ENCODE measurements around the gene MTRFR. TPM values are rescaled to one million over a fixed set of nuclear protein-coding genes. Genes with fewer than 3 reads are reported as not detected.
A peak's percentile ranks its signal among the peaks of the same experiment; 100 is the strongest.

Gene MTRFR
- total RNA-seq, 1 experiment from 2014 or later = 14.8 TPM

DNA sequence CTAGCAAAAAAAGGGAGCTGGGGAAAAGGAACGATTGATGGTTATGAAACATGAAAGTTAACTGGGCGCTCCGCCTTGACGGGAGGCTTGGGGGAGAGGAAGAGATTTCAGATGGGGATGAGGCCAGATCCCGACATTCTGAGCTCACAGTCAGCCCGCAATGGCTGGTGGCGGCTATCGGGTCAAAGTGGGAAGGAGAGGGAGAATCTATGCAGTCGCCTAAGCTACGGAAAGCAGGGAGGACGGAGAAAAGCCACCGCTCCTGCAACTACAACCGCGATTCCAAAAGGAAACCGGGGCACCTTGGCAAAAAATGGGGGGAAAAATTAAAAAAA lies 797 bp upstream of the MTRFR start:
- Histone ChIP-seq H3K27ac (ENCODE audit: insufficient read length, low read depth, low read length) (peak overlapping the region; percentile 49), H3K4me1 (ENCODE audit: insufficient read depth, low read length) (no peaks in the 10 kb centered on the region; the same call in 1 of the 2 replicates), H3T11ph (ENCODE audit: low read length) (no peak overlapping the region), H3K23me2 (ENCODE audit: insufficient read length, low read depth, low read length, poor library complexity, severe bottlenecking) (peaks cover 11% of the 10 kb centered on the region), H2BK120ac (ENCODE audit: low read depth, low read length, poor library complexity, severe bottlenecking) (no peak overlapping the region), H2BK15ac (ENCODE audit: low read depth, low read length) (no peak overlapping the region), H2BK12ac (ENCODE audit: insufficient read length, low read depth, low read length) (no peak overlapping the region), H4K20me1 (ENCODE audit: control insufficient read depth, insufficient read depth, insufficient read length) (no peaks in the 10 kb centered on the region), H2BK20ac (ENCODE audit: low read depth, low read length, poor library complexity, severe bottlenecking) (no peak overlapping the region), H3K18ac (ENCODE audit: insufficient read length, low read depth, low read length) (peak overlapping the region; percentile 83), H3K56ac (ENCODE audit: insufficient read length, low read depth, low read length) (no peak overlapping the region), H3K27me3 (ENCODE audit: insufficient read depth, low read length) (no peaks in the 10 kb centered on the region), H2AFZ (ENCODE audit: low read length) (peak overlapping the region; percentile 89), H3K79me1 (ENCODE audit: insufficient read depth, low read depth, low read length, poor library complexity, severe bottlenecking) (peaks cover 3% of the 10 kb centered on the region), H3K4me2 (ENCODE audit: insufficient read depth, insufficient read length, low read length) (peak overlapping the region; percentile 97), H3K9ac (ENCODE audit: extremely low read depth, insufficient read length, low read length) (peak overlapping the region; percentile 92), H3K23ac (ENCODE audit: insufficient read length, low read depth, low read length) (no peak overlapping the region), H3K79me2 (ENCODE audit: insufficient read depth, low read length) (peaks cover 2% of the 10 kb centered on the region; the same call in 1 of the 2 replicates), H3K9me3 (ENCODE audit: control insufficient read depth, low read depth, low read length) (no peaks in the 10 kb centered on the region), H3K4ac (ENCODE audit: low read depth, low read length) (no peak overlapping the region), H3K14ac (ENCODE audit: insufficient read depth, low read length) (peak overlapping the region; percentile 92), H2AK5ac (ENCODE audit: insufficient read length, low read length) (no peak overlapping the region), H4K8ac (replicated peaks; ENCODE audit: insufficient read length, low read depth, low read length) (no peak overlapping the region), H4K5ac (ENCODE audit: insufficient read length, low read depth, low read length) (no peak overlapping the region), H2BK5ac (ENCODE audit: insufficient read length, low read length) (peak overlapping the region; percentile 75), H4K91ac (ENCODE audit: insufficient read length, low read depth, low read length) (no peak overlapping the region)
- no CpG with 5 or more reads among the region's 15 CpGs for WGBS (ENCODE audit: extremely low coverage, insufficient read length, low lambda C conversion rate)
- Mint-ChIP-seq H3K4me1 (peaks cover 16 to 23% of the 10 kb centered on the region in 2 experiments), H3K27ac (peak overlapping the region; percentile 76 to 95 (median 82)), H3K36me3 (ENCODE audit: insufficient read depth in 1 of 3, low read depth in 3 of 3) (peaks cover 3 to 33% (median 24%) of the 10 kb centered on the region in 3 experiments; a peak in 6 of 7 replicates), H3K27me3 (ENCODE audit: low read depth) (no peaks in the 10 kb centered on the region), H3K9me3 (no peaks in the 10 kb centered on the region; a peak in 1 of 5 replicates), H3K4me3 (peak overlapping the region; percentile 96 to 99)
- DNase-seq = no peak
- no peak for TF ChIP-seq CTCF (conservative IDR thresholded peaks at IDR 0.05)
